COLO668 (cell line): ENCODE results near the gene CTSA.
"Not testable (repeated sequence)": the region's sequence is repeated elsewhere in the genome, so short reads cannot be mapped to it uniquely, and the experiment has no call there.

Experiments used
- DNase-seq: peaks from one replicate; lab custom pipeline; 2025; ENCODE audit not compliant: unreplicated experiment; lab: John Stamatoyannopoulos, UW

The CTSA gene

DNA sequence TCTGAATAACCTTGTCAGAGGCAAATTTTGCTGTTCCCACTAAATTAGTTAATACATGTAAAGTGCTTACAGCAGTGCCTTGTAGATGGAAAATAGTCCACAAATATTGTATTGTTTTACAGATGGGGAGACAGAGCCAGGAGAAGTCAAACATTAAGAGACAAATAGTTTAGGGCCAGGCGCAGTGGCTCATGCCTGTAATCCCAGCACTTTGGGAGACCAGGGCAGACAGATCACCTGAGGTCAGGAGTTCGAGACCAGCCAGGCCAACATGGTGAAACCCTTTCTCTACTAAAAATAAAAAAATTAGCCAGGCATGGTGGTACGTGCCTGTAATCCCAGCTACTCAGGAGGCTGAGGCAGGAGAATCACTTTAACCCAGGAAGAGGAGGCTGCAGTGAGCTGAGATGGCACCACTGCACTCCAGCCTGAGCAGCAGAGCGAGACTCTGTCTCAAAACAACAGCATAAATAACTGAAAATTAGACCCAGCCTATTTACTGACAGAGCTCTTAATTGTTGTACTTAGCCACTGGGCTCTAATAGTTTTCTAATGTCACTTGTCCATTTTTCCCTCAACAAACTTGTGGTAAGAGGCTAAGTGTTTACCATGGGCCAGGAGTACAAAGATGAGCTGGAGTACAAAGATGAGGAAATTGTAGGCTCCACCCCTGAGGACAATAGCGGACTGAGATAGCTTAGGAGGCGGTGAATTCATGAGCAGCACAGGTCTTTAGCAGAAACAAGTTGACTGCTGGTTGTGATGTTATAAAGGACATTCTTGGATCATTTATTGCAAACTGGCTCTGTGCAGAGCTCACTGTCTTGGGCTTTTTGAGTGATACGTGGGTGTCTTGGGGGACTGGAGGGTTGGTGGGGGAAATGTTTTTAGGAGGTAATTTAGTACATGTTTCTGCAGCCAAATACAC, 27.3 kb upstream of the CTSA start:
- no peak for DNase-seq

GRCh38 chr20:45866454-45866853, 24.7 kb upstream of the CTSA start:
- DNase-seq: no peak

DNA sequence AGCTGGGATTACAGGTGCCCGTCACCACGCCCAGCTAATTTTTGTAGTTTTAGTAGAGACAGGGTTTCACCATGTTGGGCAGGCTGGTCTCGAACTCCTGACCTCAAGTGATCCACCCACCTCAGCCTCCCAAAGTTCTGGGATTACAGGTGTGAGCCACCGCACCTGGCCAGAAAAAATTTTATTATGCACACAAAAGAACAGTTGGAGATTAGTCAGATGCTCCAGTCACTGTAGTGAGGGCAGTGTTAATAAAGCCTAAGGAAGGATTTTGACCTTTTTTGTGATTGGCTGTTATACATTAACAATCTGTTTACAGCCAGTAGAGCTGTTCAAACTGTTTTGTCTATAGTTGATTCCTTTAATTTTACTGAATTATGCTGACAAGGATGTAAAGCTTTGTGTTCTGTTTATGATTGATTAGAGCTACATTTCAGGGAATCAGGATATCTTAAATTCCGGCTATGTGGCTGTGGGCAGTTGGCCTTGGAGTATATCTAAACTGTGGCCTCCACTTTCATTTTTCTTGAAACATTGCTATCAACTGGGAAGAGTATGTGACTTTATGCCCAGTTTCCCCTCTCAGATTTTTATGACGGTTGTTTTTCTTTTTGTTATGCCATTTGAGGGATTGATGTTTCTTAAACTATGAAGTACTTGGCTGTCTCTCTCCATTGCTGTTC, 23.9 kb upstream of the CTSA start:
- DNase-seq: no peak

GRCh38 chr20:45867819-45868176, 23.3 kb upstream of the CTSA start:
- no peak for DNase-seq

- no peak for DNase-seq
Measured at GRCh38 chr20:45872626-45873025, 18.5 kb upstream of the CTSA start.

DNA sequence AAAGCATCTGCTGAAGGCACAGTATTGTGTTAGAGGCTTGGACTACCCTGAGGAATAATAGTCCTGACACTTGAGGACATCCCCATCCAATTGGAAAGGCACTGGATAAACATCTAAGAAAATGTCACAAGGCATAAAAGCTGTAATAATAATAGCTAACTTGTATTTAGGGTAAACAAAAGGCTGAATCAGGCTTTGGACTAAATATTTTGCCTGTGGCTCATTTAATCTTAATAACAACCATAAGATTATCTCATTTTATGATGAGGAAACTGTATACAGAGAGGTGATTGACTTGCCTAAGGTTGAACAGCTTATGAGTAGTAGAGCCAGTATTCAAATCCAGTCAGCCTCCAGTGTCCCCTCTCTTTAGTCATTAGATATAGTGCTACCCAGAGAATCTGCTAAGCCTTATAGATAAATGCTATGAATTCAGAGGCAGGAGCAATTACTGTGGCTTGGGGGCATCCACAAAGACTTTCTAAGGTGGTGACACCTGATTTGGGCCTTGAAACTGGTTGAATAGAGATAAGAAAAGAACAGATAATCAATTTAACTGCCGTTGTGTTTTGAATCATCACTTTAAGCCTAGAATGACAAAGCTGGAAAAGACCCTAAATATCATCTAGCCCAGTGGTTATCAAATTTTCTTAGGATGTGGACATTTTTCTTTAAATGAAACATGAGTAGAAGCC, 17.6 kb upstream of the CTSA start:
- DNase-seq: no peak

- DNase-seq: not testable (repeated sequence)
Measured at GRCh38 chr20:45874104-45874481, 17.0 kb upstream of the CTSA start.

- no peak for DNase-seq
Measured at GRCh38 chr20:45874576-45874975, 16.6 kb upstream of the CTSA start.

GRCh38 chr20:45878076-45878761, 12.9 kb upstream of the CTSA start:
- no peak for DNase-seq

DNA sequence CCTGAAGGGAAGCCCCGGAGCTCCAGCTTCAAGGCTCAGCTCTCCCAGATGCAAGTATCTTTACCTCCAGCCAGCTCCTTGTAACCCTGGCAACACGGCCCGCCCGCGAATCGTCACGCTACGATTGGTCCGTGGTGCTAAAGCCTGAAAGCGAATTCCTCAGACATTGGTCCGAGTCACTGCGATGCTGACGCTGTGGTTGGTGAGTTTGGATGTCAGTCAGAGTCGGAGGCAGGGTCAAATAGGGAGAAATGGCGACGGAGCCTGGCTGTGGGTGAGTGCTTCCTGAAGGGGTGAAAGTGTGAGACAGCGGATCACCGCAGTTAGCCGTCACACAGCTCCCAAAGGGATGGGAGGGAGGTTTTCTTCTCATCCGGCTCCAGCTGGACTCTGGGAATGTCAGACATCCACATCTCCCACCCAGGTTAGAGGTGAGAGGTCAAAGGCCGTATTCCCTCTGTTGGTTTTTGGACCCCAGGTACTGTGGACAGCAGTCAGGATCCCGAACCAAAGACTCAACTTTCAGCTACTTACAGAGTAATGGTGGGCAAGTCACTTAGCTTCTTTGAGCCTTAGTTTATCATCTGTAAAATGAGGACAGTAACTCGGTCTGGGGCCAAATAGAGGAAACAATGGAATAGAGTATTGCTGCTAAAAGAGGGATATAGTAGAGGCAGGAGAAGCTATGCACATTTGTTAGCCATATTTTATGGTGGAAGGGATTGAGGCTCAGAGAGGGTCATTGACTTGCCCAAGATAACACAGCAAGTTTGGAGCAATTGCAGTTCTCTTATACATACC, 9.9 kb upstream of the CTSA start, which contains the start of gene ZSWIM1:
TSS of gene ZSWIM1 (plus strand) at position 240 of the 801 bp plus-strand sequence. CDS start 1,366 bp downstream, outside the sequence.
- DNase-seq: peak; percentile 99

GRCh38 chr20:45882469-45883099, 8.6 kb upstream of the CTSA start:
- no peak for DNase-seq

DNA sequence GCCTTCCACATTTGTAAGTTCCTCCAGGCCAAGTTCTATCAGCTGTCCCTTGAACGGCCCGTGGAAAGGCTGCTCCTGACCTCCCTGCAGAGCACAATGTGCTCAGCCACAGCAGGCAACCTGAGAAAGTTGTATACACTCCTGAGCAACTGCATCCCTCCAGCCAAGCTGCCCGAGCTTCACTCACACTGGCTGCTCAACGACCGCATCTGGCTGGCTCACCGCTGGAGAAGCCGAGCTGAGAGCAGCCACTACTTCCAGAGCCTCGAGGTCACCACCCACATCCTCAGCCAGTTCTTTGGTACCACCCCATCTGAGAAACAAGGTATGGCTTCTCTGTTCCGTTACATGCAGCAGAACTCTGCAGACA, 8.1 kb upstream of the CTSA start:
- DNase-seq: no peak

- no peak for DNase-seq
Measured at GRCh38 chr20:45886590-45887345, 4.4 kb upstream of the CTSA start.

DNA sequence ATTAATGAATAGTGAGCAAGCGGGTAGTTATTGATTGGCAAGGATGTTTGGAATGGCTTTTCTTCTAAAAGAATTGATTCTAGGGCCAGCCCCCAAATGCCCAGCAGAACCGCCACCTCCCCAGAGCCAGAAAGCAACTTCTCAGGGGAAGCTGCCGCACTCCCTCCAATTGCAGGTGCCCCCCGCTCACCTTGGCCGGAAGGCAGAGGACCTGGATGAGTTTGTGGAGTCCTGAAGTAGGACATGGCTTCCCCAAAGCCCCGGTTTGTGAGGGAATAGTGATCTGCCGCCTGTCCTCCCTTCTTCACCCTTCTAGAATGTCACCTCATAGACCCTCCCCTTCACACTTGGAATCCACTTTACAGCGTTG, 3.8 kb upstream of the CTSA start, which contains the start of gene SPATA25:
TSS of gene SPATA25 (minus strand) at position 277 of the 370 bp plus-strand sequence. CDS start at position 245, 32 bp downstream.
- DNase-seq: no peak

GRCh38 chr20:45888681-45889080, 2.5 kb upstream of the CTSA start:
- no peak for DNase-seq

DNA sequence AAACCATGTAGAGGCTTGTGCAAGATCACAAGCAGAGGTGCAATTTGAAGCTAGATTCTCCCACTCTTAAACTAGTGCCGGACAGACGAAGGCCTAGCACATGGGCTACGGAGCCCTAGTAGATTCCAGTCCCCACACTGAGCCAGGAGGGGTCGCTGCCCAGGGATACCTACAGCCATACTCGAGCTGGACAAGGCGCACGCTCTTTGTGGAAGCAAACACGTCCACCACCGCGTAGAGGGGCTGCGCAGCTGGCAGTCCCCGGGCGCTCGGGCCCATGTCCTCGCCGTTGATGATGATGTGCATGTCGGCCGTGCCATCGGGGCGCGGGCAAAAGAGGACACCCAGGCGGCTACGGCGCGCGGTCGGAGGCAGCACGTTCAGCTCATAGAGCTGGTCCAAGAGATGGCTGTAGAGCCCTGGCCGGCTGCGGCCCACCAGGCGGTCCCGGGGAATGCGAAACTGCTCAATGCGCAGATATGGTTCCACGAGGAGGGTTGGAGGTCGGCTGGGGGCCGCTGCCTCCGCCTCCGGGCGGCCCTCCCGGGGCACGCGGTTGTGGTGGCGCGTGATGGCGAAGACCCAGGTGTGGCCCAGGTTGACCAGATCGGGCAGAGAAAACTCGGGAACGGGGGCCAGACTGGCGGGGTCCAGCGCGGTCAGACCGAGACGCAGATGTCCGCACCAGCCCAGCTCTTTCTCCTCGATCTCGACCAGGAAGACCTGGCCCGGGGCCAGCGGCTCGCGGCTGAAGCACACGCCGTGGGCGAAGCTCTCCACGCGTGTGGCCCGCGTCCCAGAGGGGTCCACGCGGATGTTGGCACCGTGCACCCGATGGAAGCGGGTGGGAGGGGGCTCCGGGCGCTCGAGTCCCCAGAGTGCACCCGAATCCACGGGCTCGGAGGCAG, 804 bp upstream of the CTSA start:
- DNase-seq: peak; percentile 86

DNA sequence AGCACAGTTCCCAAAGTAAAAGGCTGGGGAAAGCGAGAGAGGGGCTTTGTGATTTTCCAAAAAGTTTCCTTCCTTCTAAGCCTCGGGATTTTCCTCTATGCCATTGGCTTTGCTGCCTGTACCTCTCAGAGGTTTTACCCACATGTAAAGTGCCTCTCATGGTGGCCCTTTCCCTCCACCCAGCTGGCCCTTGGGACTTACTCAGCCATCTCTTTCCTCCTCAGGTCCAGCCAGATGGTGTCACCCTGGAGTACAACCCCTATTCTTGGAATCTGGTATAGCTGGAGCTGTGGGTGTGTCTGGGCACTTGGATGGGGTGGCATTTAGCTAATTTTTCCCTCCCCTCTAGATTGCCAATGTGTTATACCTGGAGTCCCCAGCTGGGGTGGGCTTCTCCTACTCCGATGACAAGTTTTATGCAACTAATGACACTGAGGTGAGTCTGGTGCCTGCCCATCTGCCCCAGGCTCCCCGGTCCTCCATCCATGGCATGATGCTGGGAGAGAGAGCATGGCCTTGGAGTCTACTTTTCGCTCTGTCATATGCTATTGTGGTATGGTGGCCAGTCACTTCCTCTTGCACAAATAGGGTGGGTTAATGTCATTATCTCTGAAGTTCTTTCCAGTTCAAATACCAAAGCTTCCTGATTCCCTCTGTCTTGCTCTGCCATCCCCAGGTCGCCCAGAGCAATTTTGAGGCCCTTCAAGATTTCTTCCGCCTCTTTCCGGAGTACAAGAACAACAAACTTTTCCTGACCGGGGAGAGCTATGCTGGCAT, 1.1 kb downstream of the CTSA start:
- DNase-seq: no peak
